ENCODE data around the gene EMX2.
"Not testable (repeated sequence)": the region's sequence is repeated elsewhere in the genome, so short reads cannot be mapped to it uniquely, and the experiment has no call there.

EMX2 gene

GRCh38 chr10:117562896-117563737 lies 20.6 kb downstream of the EMX2 start:
- DNase-seq = no peak

DNA sequence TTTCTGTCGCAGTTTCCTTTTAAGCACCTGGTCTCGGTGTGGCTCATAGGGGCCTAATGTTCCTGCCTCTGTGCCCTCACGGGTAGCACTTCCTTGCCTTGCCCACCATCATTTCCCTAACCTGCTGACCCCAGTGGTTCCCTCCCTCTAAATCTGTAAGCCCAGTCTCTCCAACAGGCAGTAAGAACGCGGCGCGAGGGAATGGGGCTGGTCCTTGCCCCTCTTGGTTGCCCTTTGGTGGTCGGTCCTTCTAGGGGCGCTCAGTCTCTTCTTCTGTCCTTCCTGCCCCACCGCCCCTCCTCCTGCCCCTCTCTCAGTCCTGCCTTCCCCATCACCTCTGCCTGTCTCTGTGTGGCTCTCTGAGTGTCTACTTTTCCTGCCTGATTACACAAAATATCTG lies 21.2 kb downstream of the EMX2 start:
- DNase-seq = no peak

- no peak for DNase-seq
These were observed 22.5 kb downstream of the EMX2 start for GRCh38 chr10:117565068-117565467.

- DNase-seq = no peak
These were observed 25.8 kb downstream of the EMX2 start for GRCh38 chr10:117568334-117568733.

DNA sequence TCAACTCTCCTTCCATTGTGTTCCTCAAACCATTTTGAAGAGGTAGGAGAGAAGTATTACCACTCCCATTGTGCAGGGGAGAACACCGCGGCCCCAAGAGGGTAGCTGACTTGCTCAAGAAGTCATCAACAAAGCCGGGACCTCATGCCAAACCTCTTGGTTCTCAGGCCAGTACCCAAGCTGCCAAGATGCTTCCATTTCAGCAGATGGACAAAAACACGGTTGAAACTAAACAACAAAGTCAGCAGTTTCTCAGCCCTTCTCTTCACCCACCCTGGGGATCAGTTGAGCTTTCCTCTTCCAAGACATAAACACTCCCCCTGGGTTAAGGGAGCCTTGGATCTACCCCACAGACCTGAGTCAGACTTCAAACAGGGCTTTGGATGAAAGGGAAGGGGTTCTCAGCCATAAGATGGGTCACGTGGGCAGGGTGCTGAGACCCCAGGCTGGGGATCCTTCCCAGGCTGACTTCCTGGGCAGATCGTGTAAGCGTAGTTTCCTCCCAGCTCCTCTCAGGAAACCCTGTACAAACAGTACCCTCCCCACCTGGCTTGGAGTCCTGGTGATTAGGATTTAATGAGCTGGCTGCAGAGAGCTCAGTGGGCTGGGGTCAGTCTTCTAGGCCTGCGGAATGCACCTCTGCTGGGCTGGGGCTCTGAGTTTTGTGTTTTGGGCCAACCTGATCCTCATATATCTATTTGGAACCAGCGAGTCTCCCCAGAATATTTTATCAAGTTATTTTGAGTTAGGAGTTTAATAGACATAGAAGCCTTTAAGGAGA lies 27.3 kb downstream of the EMX2 start:
- DNase-seq = no peak

GRCh38 chr10:117570880-117571279 lies 28.3 kb downstream of the EMX2 start:
- DNase-seq = no peak

DNA sequence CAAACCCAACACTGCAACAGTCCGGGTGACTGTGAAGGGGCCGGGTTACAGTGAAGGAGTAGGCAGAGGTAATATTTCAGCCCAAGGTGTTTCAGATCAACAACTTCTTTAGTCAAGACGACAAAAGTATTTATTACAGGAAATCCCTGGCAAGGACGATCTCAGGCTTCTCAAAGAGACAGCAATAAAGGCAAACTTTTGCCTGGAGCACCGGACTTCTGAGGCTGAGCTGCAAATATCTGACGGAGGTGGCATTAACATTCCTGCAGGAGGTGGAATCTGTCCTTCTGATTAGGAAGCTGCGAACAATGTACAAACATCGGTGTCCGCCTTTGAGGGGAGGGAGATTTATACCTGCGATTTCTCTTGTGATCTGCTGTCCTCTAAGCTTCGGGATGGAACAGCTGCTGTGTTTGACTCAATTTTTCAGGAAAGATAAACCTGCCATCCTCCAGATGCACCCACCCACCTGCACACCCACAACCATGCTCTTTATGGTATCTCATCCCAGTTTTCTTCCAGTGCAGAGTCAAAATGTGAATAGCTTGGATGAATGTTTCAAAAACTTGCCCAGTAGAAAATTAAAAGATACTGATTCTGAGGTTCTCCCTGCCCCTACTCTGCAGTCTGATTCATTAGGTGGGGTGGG lies 32.1 kb downstream of the EMX2 start:
- DNase-seq = no peak

GRCh38 chr10:117578490-117578889 lies 35.9 kb downstream of the EMX2 start:
- no peak for DNase-seq

DNA sequence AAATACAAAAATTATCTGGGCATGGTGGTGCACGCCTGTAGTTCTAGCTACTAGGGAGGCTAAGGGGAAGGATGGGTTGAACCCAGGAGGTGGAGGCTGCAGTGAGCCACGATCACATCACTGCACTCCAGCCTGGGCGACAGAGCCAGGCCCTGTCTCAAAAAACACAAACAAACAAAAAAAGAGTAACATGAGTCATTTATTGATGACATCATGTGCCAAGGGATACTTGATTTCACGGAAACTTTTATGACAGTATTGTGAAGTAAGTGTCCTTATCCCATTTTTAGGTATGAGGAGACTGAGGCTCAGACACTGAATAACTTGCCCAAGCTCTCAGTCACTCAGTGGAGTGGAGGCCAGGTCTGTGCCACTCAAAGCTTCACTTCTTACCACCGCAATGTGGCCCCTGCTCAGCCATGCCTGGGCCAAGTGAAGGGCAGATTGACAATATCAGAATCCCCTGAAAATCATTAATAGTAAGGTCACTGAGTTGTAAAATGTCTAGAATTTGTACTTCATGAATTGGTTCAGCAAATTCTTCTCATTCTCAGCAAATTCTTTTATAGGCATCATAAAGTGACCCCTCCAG lies 36.5 kb downstream of the EMX2 start:
- no peak for DNase-seq

DNA sequence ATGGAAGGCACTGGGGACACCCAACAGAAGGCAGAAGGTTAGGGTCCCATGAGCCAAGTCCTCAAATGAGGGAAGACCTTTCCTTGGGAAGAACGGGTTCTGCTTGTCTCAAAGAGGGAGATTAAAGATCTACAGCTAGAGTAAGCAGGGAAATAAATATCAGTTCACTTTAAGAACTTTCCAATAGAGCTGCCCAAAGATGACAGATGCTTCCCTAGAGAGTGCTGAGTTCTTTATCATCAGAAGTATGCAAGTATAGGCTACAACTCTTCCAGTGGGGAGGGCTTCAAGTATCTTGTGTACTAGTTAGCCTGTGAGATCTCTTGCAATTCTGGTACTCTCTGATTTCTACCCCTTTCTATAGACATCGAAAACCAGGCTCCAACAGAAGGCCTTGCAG lies 39.4 kb downstream of the EMX2 start:
- DNase-seq = no peak

- DNase-seq = not testable (repeated sequence)
These were observed 42.3 kb downstream of the EMX2 start for GRCh38 chr10:117584831-117585230.

GRCh38 chr10:117587036-117587435 lies 44.5 kb downstream of the EMX2 start:
- DNase-seq = no peak

GRCh38 chr10:117590101-117590875 lies 47.7 kb downstream of the EMX2 start:
- no peak for DNase-seq

DNA sequence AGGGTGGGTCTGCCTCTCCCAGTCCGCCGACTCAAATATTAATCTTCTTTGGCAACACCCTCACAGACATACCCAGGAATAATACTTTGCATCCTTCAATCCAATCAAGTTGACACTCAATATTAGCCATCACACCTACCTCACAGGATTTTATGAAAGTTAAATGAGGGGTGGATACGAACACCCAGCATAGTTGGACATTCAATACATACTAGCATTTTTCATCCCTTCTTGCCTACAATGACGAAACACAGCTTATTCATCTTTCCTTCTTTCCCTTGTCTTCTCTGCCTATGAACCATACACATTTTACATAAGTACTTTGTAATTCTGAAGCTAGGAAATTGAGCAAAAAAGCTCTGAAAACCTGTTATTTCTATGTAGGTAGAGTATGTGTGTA lies 48.5 kb downstream of the EMX2 start:
- DNase-seq = no peak

DNA sequence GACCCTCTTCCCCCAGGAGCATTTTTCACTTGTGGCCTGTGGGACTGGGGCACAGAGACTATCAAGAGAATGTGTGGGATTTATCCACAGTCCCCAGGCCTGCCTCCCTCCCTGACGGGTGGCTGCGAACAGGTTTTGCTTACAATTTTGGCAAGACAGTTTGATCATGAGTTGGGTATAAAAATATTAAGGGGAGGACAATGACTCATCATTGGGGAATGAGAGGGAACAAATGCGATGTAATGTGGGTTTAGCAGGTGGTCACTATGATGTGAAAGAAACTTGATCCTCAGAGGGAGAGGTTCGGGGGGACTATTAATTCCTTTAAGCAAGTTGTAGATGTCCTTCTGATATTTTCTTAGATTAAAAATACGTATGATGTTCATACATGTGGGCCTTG lies 52.2 kb downstream of the EMX2 start:
- DNase-seq = no peak

GRCh38 chr10:117596706-117597105 lies 54.2 kb downstream of the EMX2 start:
- DNase-seq = no peak

DNA sequence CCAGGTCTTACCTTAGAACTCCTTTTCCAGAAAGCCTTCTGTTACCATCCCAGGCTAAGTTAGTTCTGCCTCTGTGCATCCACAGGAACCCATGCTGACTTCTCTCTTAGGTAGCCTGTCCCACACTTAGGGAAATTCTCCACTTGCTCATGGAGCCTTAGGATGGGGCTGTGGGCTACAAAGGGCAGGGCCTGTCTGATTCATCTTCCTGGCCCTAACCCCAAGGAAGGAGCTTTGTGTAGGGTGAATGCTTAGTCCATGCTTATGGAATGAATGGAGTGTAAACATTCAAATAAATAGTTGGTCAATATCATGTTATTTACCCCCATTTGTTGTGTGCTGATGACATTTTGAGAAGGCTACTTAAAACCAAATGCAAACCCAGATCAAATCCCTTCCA lies 54.7 kb downstream of the EMX2 start:
- DNase-seq = no peak
